GM12801 (cell line): ENCODE results near the gene NCAM1.

ENCODE experiments used
- TF ChIP-seq, protein P1 (sequence below): IDR thresholded peaks from one replicate; pipeline ENCODE4 v1.5.1; 2011; ENCODE audit warnings: control low read depth; ENCODE audit not compliant: insufficient read length; ENCODE audit errors: extremely low read depth

The NCAM1 gene

GRCh38 chr11:113153847-113154246, 192.6 kb downstream of the NCAM1 start:
- TF ChIP-seq, protein P1, sequence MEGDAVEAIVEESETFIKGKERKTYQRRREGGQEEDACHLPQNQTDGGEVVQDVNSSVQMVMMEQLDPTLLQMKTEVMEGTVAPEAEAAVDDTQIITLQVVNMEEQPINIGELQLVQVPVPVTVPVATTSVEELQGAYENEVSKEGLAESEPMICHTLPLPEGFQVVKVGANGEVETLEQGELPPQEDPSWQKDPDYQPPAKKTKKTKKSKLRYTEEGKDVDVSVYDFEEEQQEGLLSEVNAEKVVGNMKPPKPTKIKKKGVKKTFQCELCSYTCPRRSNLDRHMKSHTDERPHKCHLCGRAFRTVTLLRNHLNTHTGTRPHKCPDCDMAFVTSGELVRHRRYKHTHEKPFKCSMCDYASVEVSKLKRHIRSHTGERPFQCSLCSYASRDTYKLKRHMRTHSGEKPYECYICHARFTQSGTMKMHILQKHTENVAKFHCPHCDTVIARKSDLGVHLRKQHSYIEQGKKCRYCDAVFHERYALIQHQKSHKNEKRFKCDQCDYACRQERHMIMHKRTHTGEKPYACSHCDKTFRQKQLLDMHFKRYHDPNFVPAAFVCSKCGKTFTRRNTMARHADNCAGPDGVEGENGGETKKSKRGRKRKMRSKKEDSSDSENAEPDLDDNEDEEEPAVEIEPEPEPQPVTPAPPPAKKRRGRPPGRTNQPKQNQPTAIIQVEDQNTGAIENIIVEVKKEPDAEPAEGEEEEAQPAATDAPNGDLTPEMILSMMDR: no peak

DNA sequence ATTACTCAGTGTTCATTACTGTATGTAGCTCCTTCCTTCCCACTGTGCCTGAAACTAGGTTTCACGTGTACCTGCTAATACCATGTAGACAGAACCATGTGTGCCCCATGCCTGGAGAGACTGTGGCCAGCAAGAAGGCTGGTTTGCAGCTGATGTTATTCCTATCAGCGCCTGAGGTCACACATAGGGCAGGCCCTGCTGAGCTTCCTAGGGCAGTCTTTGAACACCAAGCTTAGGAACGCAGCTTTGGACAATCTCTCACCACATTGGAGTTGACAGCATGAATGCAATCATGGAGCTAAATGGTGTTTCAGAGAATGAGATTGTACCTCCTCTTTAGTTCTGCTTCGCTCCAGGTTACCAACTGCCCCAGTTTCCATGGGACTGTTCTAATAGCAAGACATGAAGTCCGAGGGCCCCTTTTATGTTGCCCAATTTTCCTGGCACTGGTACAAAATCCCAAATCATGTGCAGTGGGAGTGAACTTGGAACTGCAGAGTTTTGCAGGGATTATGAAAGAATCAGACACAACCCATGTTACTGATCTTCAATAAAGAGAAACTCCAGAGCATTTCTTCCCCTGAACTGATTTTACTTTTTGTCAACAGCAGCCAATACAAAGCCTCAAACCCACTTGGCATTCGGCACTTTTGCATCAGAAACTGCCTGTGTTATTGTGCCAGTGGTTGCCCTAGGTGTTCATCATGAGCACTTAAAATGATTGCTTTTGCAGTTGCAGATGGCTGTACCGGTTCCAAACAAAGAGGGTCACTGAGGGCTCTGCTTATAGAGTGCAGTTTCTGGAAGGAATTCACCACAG, 199.0 kb downstream of the NCAM1 start:
- TF ChIP-seq, protein P1: no peak

DNA sequence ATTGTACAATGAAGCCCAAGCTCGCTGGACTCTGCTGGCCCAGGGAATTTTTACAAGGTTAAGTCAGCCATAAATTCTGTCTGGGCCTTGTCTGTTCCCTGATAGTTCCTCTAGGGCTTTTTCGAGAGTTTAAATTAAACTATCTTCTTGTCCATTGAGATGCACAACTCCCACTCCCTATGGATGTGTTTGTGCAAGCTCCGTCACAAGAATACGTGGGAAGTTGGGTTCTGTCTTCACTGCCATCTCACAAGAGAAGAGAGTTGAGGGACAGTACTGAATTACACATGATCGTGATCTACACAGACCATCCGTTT, 199.5 kb downstream of the NCAM1 start:
- TF ChIP-seq, protein P1: no peak

GRCh38 chr11:113161711-113162591, 200.7 kb downstream of the NCAM1 start:
- TF ChIP-seq, protein P1: no peak

GRCh38 chr11:113162592-113162962, 201.4 kb downstream of the NCAM1 start:
- TF ChIP-seq, protein P1: no peak

DNA sequence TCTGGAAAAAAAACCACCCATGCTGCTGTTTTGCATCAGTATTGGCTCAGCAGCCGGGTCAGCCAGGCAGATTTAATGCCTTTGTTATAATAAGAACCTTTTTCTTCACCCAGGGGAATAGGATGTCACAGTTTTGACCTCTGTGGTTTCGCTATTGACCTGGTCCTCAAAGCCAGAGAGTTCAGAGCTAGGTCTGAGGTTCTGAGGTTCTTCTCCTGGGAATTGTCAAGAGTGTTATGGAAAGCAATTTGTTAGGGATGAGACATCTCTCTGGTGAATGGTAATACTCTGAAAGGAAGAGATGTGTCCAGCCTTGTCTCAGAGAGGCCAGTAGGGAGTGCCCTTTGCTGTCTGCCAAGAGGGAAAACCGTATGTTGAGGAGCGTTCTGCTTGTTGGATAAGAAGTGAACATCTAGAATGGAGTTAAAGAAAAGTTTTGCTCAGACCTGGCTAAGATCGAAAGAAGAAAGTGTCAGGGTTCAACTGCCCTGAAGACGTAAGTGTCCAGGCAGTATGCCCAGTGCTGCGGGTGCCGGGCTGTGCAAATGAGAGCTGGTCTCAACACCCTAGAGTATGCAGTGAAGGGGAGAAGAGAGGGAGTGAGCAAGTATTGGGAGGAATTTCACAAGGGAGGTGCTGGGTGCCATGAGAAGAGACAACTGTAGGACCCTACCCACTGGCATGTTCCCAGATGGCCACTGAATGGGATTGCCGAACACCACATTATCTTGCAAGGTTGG, 202.2 kb downstream of the NCAM1 start:
- TF ChIP-seq, protein P1: no peak

- TF ChIP-seq, protein P1: no peak
Measured at GRCh38 chr11:113166280-113166679, 205.1 kb downstream of the NCAM1 start.
